Stimulated activated CD8-positive, alpha-beta memory T cell treated with anti-CD3 and anti-CD28 coated beads, Interleukin-15, amount 100 ng/mL, for 4 hours (primary cell): Measurements from ENCODE around the gene DNAJA3.

ENCODE experiments used
- DNase-seq, 2 donors: peaks; one replicate each; pipeline ENCODE4 v3.0.0-alpha.2; 2020; ENCODE audit warnings: low read depth in 2 of 2

Gene DNAJA3

DNA sequence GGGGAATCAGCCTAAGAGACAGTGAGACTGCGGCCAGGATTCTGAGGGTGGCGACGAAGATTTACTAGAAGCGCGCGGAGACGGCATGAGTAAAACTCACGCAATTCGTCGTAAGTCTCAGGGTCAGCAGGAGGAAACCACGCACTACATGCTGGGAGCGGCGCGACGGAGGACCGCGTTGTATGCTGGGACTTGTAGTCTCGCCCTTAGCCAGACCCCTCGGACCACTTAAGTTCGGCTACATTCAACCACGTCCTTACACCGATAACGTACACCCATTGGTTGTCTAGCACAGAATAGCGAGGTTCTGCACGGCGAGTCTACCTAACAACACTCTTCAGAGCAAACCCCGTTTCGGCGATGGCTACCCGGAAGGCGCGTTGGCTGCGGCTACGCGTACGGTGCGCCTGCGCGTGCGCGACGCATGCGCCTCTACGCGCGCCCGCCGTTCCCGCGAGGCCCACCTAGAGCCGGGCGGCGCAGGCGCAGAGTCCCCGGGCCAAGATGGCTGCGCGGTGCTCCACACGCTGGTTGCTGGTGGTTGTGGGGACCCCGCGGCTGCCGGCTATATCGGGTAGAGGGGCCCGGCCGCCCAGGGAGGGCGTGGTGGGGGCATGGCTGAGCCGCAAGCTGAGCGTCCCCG lies at the start of gene DNAJA3:
Gene DNAJA3 (plus strand): TSS at position 491 of the 643 bp plus-strand sequence. CDS start 14 bp downstream, at position 505.
- peak; percentile 83 to 87 for DNase-seq

GRCh38 chr16:4376126-4376892 lies 49.4 kb upstream of the DNAJA3 start:
- DNase-seq, result no peak

DNA sequence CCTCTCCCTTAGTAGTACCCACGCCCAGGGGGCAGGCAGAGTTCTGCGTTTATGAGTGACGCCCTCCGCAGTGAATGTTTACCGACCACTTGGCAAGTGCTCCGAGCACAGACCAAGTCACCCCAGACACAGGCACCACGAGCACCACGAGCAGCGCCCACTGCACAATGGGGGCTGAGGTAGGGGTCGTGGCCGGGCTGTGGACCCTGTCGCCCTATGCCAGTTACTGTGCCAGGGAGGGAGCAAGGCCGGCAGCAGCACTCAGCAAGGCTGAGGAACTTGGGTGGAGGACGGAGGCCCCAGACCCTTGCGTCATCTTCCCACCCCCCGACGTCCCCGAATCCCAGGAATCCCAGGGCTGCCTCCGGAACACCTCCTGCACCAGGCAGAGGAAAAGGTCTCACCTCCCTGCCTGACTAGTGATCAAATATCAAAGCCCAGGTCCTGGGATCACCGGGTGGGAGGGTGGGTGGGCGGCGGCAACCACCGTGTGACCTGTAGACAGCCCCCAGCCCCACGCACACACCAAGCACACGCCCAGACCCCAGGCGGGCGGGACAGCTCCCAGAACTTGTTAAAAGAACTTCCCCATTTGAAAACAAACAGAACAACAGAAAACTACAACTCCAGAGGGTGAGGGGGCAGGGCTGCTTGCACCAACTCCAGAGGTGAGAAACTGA lies 48.6 kb upstream of the DNAJA3 start:
- no peak for DNase-seq

DNA sequence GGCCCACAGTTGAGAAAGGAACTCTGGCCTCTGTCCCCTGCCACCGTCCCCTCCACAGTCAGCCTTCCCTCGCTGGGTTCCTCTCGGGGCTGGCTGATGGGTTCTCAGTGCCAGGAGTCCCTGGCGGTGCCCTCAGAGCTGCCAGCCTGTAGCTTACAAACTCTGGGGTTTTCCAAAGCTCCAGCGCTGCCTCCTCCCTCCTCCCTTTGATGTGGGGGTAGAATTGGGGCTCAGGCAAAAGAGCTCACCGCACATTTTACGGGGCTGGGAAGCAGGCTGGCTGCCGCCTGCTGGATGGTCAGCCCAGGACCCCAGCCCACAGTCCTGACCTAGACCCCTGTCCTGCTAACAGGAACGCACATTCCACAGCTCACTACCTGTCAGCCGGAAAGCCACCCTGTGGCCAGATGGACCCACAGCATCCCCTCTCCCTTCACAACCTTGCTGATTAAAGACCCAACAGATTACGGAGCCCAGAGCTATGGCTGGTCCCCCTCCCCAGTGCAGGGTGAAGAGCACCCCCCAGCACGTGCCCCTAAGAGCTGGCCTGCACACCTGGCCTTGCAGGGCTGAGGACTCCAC lies 48.0 kb upstream of the DNAJA3 start:
- DNase-seq, result no peak

- no peak for DNase-seq
Measured at GRCh38 chr16:4378161-4378666, 47.5 kb upstream of the DNAJA3 start.

DNA sequence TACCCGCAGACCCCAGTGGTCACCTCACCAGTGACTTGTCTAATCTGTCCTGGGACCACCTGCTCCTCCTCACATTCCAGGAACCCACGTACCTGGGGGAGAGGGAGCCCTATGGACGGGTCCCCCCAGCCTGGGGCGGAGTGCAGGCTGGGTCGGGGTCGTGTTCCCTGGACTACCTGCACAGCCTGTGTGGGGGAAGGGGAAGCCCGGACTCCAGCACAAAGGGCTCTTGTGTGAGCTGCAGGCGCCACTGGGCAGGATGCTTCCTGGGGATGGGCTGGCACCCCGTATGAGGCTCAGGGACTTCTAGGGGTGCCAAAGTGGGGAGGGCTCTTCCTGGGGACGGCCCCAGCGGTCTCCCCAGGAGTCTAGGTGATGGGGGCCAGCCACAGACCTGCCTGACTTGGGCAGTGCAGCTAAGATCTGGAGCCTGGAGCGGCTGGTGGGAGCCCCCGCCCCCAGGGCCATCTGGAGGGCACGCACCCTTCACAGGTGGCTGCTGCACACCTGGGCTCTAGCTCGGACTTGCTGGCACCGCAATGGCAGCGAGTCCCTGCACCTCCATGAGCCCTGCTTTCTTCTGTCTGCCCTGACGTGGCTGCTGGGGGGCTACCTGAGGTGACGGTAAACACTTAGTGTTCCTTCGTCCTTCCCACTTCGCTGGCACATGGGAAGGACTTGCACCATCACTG lies 46.5 kb upstream of the DNAJA3 start:
- DNase-seq, result no peak

- DNase-seq, result no peak
Measured at GRCh38 chr16:4380119-4381063, 45.3 kb upstream of the DNAJA3 start.

DNA sequence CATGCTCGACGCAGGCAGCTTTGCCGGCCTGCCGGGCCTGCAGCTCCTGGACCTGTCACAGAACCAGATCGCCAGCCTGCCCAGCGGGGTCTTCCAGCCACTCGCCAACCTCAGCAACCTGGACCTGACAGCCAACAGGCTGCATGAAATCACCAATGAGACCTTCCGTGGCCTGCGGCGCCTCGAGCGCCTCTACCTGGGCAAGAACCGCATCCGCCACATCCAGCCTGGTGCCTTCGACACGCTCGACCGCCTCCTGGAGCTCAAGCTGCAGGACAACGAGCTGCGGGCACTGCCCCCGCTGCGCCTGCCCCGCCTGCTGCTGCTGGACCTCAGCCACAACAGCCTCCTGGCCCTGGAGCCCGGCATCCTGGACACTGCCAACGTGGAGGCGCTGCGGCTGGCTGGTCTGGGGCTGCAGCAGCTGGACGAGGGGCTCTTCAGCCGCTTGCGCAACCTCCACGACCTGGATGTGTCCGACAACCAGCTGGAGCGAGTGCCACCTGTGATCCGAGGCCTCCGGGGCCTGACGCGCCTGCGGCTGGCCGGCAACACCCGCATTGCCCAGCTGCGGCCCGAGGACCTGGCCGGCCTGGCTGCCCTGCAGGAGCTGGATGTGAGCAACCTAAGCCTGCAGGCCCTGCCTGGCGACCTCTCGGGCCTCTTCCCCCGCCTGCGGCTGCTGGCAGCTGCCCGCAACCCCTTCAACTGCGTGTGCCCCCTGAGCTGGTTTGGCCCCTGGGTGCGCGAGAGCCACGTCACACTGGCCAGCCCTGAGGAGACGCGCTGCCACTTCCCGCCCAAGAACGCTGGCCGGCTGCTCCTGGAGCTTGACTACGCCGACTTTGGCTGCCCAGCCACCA lies 44.4 kb upstream of the DNAJA3 start:
- DNase-seq, result no peak

DNA sequence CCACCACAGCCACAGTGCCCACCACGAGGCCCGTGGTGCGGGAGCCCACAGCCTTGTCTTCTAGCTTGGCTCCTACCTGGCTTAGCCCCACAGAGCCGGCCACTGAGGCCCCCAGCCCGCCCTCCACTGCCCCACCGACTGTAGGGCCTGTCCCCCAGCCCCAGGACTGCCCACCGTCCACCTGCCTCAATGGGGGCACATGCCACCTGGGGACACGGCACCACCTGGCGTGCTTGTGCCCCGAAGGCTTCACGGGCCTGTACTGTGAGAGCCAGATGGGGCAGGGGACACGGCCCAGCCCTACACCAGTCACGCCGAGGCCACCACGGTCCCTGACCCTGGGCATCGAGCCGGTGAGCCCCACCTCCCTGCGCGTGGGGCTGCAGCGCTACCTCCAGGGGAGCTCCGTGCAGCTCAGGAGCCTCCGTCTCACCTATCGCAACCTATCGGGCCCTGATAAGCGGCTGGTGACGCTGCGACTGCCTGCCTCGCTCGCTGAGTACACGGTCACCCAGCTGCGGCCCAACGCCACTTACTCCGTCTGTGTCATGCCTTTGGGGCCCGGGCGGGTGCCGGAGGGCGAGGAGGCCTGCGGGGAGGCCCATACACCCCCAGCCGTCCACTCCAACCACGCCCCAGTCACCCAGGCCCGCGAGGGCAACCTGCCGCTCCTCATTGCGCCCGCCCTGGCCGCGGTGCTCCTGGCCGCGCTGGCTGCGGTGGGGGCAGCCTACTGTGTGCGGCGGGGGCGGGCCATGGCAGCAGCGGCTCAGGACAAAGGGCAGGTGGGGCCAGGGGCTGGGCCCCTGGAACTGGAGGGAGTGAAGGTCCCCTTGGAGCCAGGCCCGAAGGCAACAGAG lies 43.5 kb upstream of the DNAJA3 start:
- no peak for DNase-seq

DNA sequence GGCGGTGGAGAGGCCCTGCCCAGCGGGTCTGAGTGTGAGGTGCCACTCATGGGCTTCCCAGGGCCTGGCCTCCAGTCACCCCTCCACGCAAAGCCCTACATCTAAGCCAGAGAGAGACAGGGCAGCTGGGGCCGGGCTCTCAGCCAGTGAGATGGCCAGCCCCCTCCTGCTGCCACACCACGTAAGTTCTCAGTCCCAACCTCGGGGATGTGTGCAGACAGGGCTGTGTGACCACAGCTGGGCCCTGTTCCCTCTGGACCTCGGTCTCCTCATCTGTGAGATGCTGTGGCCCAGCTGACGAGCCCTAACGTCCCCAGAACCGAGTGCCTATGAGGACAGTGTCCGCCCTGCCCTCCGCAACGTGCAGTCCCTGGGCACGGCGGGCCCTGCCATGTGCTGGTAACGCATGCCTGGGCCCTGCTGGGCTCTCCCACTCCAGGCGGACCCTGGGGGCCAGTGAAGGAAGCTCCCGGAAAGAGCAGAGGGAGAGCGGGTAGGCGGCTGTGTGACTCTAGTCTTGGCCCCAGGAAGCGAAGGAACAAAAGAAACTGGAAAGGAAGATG lies 42.8 kb upstream of the DNAJA3 start:
- no peak for DNase-seq

DNA sequence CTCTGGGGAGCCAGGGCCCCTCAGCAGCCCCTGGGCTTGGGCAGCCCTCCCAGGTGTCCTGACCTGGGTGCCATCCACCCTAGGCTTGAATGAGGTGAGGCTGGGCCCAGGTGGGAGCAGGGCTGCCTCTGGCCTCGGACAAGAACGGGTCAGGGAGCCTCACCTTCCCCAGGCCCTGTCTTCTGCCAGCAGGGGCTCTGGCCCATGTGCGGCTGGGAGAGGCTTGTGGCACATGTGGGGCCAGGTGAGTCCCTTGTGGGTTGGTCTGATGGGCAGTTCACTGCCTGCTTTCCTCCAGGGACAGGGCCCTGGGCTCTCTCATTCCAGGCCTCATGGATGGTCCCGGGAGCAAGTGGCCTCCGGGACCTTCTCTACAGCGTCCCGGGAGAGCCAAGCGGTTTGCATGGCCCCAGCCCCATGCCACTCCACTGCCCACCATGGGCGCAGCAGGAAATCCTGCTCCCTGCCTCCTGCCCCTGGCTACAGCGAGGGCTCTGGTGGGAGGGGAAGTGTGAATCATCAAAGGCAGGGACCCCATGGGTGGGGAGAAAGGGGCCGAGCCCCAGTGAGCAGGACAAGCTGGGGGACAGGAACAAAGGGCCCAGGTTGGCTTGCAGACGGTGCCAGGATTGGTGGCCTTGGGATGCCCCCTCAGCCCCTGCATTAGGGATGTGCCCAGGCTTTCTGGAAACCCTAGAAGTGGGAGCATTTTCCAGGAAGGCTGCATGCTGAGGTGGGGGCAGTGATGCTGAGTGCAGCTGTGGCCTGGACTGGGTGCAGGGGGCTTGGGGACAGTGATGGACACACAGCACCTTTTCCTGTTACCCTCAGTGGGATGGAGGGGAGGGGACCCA lies 41.9 kb upstream of the DNAJA3 start:
- DNase-seq, result no peak

DNA sequence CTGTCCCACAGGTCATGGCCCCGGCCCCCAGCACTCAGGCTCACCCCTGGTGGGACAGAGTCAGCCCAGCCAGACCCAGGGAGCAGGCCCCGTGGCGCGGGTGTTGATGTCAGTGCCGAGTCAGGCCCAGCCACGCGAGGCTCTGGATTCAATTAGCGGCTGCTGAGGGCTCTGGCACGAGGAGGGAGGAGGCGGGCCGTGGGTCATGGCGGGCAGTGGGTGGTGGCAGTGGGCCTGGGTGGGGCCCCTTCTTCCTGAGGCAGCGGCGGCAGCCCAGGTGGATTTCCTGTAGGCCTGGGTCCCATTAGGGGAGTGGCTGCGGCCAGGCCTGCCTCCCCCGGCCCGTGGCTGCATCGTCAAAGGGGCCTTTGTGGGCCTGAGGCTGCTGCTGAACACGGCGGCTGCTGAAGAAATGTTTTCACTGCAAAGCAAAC lies 41.1 kb upstream of the DNAJA3 start:
- DNase-seq, result no peak

DNA sequence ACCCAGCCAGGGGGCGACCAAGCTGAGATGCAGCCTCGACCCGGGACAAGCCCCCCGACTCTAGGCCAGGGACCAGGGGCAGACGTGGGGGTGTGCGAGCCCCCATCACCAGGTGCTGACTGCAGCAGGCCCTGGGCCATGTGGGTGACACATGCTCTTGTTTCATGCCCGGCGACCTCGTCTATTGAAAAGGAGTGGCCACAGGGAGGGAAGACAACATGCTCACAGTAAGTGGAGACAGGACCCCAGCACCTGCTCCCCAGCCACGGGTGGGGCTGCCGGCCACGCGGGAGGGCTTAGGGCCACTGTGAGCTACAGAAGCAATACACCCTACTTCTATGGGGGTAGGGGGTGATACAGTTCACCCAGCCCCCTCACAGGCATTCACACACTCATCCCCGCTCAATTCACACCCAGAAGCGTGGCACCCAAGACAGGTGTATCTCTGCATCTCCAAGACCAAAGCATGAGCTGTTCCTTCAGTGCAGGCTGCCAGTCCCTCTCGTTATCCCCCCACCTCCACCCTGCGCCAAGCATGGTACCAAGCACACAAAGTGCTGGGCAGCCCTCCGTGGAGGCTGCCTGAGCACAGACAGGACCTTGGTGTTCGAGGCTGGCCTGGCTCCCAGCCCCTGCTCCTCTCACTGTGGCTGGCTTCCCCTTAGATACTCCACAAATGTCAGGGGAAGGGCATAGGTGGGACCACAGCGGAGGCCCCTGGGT lies 40.4 kb upstream of the DNAJA3 start:
- no peak for DNase-seq

GRCh38 chr16:4385789-4386450 lies 39.7 kb upstream of the DNAJA3 start:
- no peak for DNase-seq

- DNase-seq, result no peak
Measured at GRCh38 chr16:4386451-4386805, 39.2 kb upstream of the DNAJA3 start.

GRCh38 chr16:4386951-4387565 lies 38.6 kb upstream of the DNAJA3 start:
- no peak for DNase-seq
